Esophagus muscularis mucosa (tissue), 4 donors: Measurements from ENCODE around the gene GALE.

Experiments used
- CTCF ChIP-seq, 3 experiments: fragments of 200-600 bp in 2 of 3; fragments of 450-650 bp in 1 of 3; sonication (generic) in 2 of 3; IDR thresholded peaks; one replicate each; pipeline ENCODE4 v1.5.1; 2017 to 2019; ENCODE audit warnings: antibody characterized with exemption in 3 of 3, mild to moderate bottlenecking in 2 of 3, moderate library complexity in 1 of 3
- EP300 ChIP-seq: sonication (generic); formaldehyde crosslinking; IDR thresholded peaks from one replicate; pipeline ENCODE4 v1.6.1; 2017; ENCODE audit warnings: antibody characterized with exemption
- POLR2A ChIP-seq: fragments of 450-650 bp; IDR thresholded peaks from one replicate; pipeline ENCODE4 v1.6.1; 2017; ENCODE audit warnings: antibody characterized with exemption, moderate library complexity, mild to moderate bottlenecking, low read depth
- POLR2AphosphoS5 ChIP-seq, 2 donors: sonication (generic); formaldehyde crosslinking; IDR thresholded peaks; one replicate each; pipeline ENCODE4 v1.6.1; 2017; ENCODE audit warnings: antibody characterized with exemption in 2 of 2

DNA sequence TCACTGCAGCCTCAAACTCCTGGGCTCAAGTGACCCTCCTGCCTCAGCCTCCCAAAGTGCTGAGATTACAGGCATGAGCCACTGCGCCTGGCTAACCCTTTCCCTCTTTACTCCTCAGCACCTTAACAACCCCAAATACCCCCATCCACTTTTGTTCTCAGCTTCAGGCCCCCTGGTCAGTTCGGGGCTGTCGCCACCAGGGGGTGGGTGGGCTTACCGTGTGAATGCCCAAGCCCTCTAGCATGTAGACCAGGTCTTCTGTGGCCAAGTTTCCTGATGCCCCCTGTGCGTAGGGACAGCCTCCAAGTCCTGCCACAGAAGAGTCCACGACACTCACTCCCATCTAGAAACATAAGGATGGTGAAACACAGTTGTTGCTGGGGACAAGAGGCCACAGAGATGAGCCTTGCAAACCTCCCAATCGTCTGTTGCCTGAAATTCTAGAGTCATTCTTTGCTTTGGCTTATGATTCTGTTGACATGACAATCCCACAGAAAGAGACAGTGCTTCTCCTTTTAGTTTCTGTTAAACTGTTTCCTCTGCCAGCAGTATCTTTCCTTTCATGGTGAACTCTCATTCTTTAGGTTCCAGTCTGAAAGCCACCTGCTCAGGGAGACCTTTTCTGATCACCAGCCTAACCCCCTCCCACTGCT lies 3.8 kb upstream of the GALE start:
- TF ChIP-seq CTCF (IDR thresholded peaks at IDR 0.05) (peak in 1 of 3 experiments; percentile 8), POLR2A (no peak), POLR2AphosphoS5 (IDR thresholded peaks at IDR 0.05) (no peak), EP300 (no peak)
